SK-MEL-5 (cell line): Measurements from ENCODE around the gene NBEA. TPM values are rescaled to one million over a fixed set of nuclear protein-coding genes. Genes with fewer than 3 reads are reported as not detected.

ENCODE experiments used
- DNase-seq: peaks from one replicate; pipeline ENCODE4 v3.0.0-alpha.2; 2016; ENCODE audit warnings: low read depth, low spot score
- in situ Hi-C: cut with HindIII; loops from 2 replicates; pipeline ENCODE4 v1.10.0; 2016; ENCODE audit warnings: low sequenced_read_pairs, high pct_unique_total_duplicates, low pct_unique_long_range_greater_than_20kb
- small RNA-seq, 2 experiments: library from RNA; depleted of rRNA; stranded (forward); fragments of <200 nt; gene quantifications; one replicate each; pipeline ENCODE3, GENCODE V24; 2014
- total RNA-seq: library from RNA; depleted of rRNA; stranded (reverse); fragments of >200 nt; shearing (Covaris generic); gene quantifications from 2 replicates; pipeline ENCODE4 v1.2.3, GENCODE V29; 2014

The NBEA gene
- total RNA-seq, 1 experiment from 2014 or later: 7.8 TPM

DNA sequence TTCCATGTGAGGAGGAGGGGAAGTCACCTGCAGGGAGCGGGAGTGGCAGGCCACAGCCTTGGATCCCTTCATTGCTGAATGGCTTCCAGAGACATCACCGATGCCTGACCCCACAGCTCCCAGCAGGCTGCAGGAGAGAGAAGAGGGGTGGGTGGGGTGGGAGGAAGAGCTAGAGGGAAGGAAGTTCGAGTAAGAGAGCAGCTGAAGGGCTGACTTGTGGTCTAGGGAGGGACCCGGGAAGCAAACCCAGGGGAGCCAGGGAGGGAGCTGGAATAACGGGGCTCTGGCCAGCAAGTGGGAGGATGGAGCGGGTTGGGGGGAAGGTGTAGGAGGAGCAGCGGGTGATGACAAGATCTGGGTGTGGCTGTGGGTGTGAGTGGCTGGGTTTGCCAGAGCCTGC lies 764.2 kb downstream of the NBEA start:
- no peak for DNase-seq
- in situ Hi-C loops: no loop called here

GRCh38 chr13:35706721-35707120 lies 764.7 kb downstream of the NBEA start:
- no peak for DNase-seq
- in situ Hi-C loops: no loop called here

DNA sequence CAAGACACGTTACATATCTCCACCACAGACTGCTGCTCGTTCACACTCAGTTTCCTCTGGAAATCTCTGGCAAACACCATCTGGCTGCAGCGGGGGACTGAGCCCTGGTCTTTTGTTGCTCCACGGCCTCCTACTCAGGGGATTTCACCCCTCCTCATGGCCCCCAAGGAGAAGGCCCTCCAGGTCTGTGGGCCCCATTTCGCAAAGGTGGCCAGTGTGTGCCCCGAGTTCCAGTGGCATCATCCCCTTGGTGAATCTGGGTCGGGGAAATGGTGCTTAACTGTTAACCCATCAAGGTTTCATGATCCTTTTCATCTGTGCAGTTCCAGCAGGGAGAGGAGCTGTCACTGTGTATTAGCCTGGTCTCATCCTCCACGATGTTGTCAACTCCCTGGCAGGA lies 769.8 kb downstream of the NBEA start:
- DNase-seq: no peak
- in situ Hi-C loops: no loop called here

GRCh38 chr13:35712907-35713761 lies 771.1 kb downstream of the NBEA start:
- in situ Hi-C loops: no loop called here
- DNase-seq: no peak

- in situ Hi-C loops: no loop called here
- DNase-seq: peak; percentile 61
Observed at GRCh38 chr13:35714121-35714520, 772.1 kb downstream of the NBEA start.

- in situ Hi-C loops: no loop called here
- DNase-seq: peak; percentile 27
Observed at GRCh38 chr13:35714588-35715377, 772.7 kb downstream of the NBEA start.

- DNase-seq: no peak
- in situ Hi-C loops: no loop called here
Observed at GRCh38 chr13:35716186-35716585, 774.1 kb downstream of the NBEA start.

DNA sequence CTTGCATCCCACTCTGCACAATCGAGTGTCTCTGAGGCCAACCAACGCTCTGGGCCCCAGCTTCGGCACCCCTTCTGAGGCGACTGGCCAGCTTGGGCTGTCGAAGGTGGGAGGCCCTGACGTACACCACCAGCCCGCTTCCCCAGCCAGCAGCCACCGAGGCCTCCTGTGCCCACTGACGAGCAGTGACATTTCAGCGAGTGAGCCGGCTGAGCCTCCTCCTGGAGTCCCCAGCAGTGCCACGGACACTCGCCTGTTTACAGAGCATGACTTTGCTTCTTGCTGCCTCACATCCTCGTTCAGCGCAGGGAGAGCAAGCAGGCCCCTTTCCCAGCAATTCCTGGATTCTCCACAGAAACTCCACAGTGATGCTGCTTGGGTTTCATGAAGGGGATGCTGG lies 774.7 kb downstream of the NBEA start:
- in situ Hi-C loops: no loop called here
- no peak for DNase-seq

GRCh38 chr13:35718084-35718483 lies 776.0 kb downstream of the NBEA start:
- DNase-seq: no peak
- in situ Hi-C loops: no loop called here

DNA sequence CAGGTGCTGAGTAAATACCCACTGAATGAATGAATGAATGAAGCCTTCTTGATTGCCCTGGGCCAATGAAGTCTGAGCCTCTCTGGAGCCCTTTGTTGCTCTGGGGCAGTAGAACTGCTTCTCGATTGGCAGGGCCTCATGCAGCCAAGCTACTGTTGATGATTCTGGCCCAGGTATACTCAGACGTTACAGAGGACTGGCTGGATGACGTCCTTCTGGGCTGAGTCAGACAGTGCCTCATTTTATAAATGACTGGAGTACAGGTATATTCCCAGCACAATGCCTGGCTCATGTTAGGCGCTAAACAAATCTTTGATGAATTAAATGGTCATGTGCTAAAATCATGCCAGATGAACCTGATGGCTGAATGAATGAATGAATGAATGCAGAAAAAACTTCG lies 778.2 kb downstream of the NBEA start:
- in situ Hi-C loops: no loop called here
- DNase-seq: no peak

GRCh38 chr13:35720690-35721554 lies 778.9 kb downstream of the NBEA start:
- in situ Hi-C loops: no loop called here
- DNase-seq: peak; percentile 73

Small RNA genes lying within 50 kb of the gene (small RNA-seq; reads per million reads assigned to genes)
- 0 reads per million in 2 experiments for gene RF00017
